Activated CD4-positive, alpha-beta T cell treated with anti-CD3 and anti-CD28 coated beads, Interleukin-2, Interleukin-4, amounts not matched to agents 100 ng/mL and 50 ng/mL, durations not matched to agents 16 hours and 8 hours (primary cell): Measurements from ENCODE around the gene PTPRN2.

Experiments
- DNase-seq: peaks from one replicate; pipeline ENCODE4 v3.0.0-alpha.2; 2020; ENCODE audit warnings: low spot score

The PTPRN2 gene

GRCh38 chr7:158489462-158490155 lies 98.0 kb downstream of the PTPRN2 start:
- no peak for DNase-seq

GRCh38 chr7:158488181-158488971 lies 99.2 kb downstream of the PTPRN2 start:
- DNase-seq, result no peak

- DNase-seq, result no peak
Observed at GRCh38 chr7:158487631-158488151, 99.9 kb downstream of the PTPRN2 start.

- no peak for DNase-seq
Observed at GRCh38 chr7:158486919-158487318, 100.7 kb downstream of the PTPRN2 start.

- no peak for DNase-seq
Observed at GRCh38 chr7:158484801-158485531, 102.7 kb downstream of the PTPRN2 start.

- DNase-seq, result no peak
Observed at GRCh38 chr7:158482480-158482879, 105.1 kb downstream of the PTPRN2 start.

GRCh38 chr7:158479664-158480025 lies 108.0 kb downstream of the PTPRN2 start:
- no peak for DNase-seq

- DNase-seq, result no peak
Observed at GRCh38 chr7:158479021-158479663, 108.5 kb downstream of the PTPRN2 start.

GRCh38 chr7:158477866-158478265 lies 109.8 kb downstream of the PTPRN2 start:
- no peak for DNase-seq

- DNase-seq, result no peak
Observed at GRCh38 chr7:158476331-158476932, 111.2 kb downstream of the PTPRN2 start.

GRCh38 chr7:158475679-158476052 lies 112.0 kb downstream of the PTPRN2 start:
- DNase-seq, result no peak

- no peak for DNase-seq
Observed at GRCh38 chr7:158475036-158475678, 112.5 kb downstream of the PTPRN2 start.

GRCh38 chr7:158474488-158474887 lies 113.1 kb downstream of the PTPRN2 start:
- DNase-seq, result no peak

GRCh38 chr7:158473946-158474345 lies 113.7 kb downstream of the PTPRN2 start:
- DNase-seq, result no peak

- DNase-seq, result no peak
Observed at GRCh38 chr7:158473221-158473620, 114.4 kb downstream of the PTPRN2 start.

- DNase-seq, result no peak
Observed at GRCh38 chr7:158472596-158472995, 115.0 kb downstream of the PTPRN2 start.

GRCh38 chr7:158471716-158472115 lies 115.9 kb downstream of the PTPRN2 start:
- no peak for DNase-seq

- no peak for DNase-seq
Observed at GRCh38 chr7:158470336-158470735, 117.3 kb downstream of the PTPRN2 start.

GRCh38 chr7:158469396-158470051 lies 118.1 kb downstream of the PTPRN2 start:
- DNase-seq, result no peak

GRCh38 chr7:158468700-158469296 lies 118.8 kb downstream of the PTPRN2 start:
- no peak for DNase-seq
